ENCODE data around the gene LRIG1. TPM values are rescaled to one million over a fixed set of nuclear protein-coding genes. Genes with fewer than 3 reads are reported as not detected.
A peak's percentile ranks its signal among the peaks of the same experiment; 100 is the strongest.

The LRIG1 gene
- total RNA-seq, 1 experiment from 2014 or later, result 52.4 TPM

GRCh38 chr3:66489115-66489514 is 11.7 kb downstream of the LRIG1 start:
- Histone ChIP-seq H3K9me2 (replicated peaks; ENCODE audit: insufficient read depth, low read length) (no peaks in the 10 kb centered on the region), H2AFZ (ENCODE audit: low read length) (no peak overlapping the region), H3K4me3 (ENCODE audit: low read length) (no peak overlapping the region), H3K4me2 (ENCODE audit: low read depth, low read length, poor library complexity, severe bottlenecking) (no peak overlapping the region), H3K9me3 (ENCODE audit: low read length) (no peaks in the 10 kb centered on the region), H3K27ac (ENCODE audit: low read length) (no peak overlapping the region; the same call in 1 of the 2 replicates), H3K36me3 (ENCODE audit: insufficient read depth, low read length) (no peaks in the 10 kb centered on the region), H3K9ac (ENCODE audit: low read length) (no peak overlapping the region), H3K4me1 (ENCODE audit: low read length) (peaks cover 74% of the 10 kb centered on the region), H3K27me3 (ENCODE audit: low read length) (no peaks in the 10 kb centered on the region), H4K20me1 (ENCODE audit: insufficient read depth, low read depth, low read length) (no peaks in the 10 kb centered on the region), H3K79me2 (ENCODE audit: low read length) (peaks cover 37% of the 10 kb centered on the region)
- no peak for DNase-seq

DNA sequence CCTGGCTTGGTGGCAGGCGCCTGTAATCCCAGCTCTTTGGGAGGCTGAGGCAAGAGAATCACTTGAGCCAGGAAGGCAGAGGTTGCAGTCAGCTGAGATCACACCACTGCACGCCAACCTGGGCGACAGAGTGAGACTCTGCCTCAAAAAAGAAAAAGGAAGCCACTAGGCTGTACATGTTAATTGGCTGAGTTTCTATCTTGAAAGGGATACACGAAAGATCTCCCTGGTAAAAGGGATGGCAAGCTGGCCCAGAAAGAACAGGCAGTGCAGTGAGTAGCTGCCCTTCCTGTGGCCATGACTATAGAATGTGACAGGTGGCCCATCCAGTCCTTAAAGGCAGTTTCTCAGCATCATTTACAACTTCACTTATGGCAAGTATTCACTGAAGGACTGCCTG is 12.3 kb downstream of the LRIG1 start:
- no peak overlapping the region for H3K4me2 ChIP-seq (ENCODE audit: low read depth, low read length, poor library complexity, severe bottlenecking)
- DNase-seq, result no peak

GRCh38 chr3:66487465-66487864 is 13.4 kb downstream of the LRIG1 start:
- DNase-seq, result no peak
- H3K4me1 ChIP-seq (ENCODE audit: low read length), result peaks cover 75% of the 10 kb centered on the region
- no peaks in the 10 kb centered on the region for H3K36me3 ChIP-seq (ENCODE audit: insufficient read depth, low read length)
- no peaks in the 10 kb centered on the region for H3K27me3 ChIP-seq (ENCODE audit: low read length)
- 0 out of 2 replicates have a peak overlapping the region, but pooled peaks have one; percentile 5 for H3K27ac ChIP-seq (ENCODE audit: low read length)
- H3K9me2 ChIP-seq (replicated peaks; ENCODE audit: insufficient read depth, low read length), result no peaks in the 10 kb centered on the region
- no peak overlapping the region for H3K4me3 ChIP-seq (ENCODE audit: low read length)
- H3K79me2 ChIP-seq (ENCODE audit: low read length), result peaks cover 48% of the 10 kb centered on the region
- H3K9me3 ChIP-seq (ENCODE audit: low read length), result no peaks in the 10 kb centered on the region
- no peak overlapping the region for H2AFZ ChIP-seq (ENCODE audit: low read length)
- H3K4me2 ChIP-seq (ENCODE audit: low read depth, low read length, poor library complexity, severe bottlenecking), result no peak overlapping the region
- no peak overlapping the region for H3K9ac ChIP-seq (ENCODE audit: low read length)
- H4K20me1 ChIP-seq (ENCODE audit: insufficient read depth, low read depth, low read length), result no peaks in the 10 kb centered on the region

More for the DNA sequence above, 12.3 kb downstream of the LRIG1 start:
- Histone ChIP-seq H4K20me1 (ENCODE audit: insufficient read depth, low read depth, low read length) (no peaks in the 10 kb centered on the region), H3K9me3 (ENCODE audit: low read length) (no peaks in the 10 kb centered on the region), H3K9ac (ENCODE audit: low read length) (no peak overlapping the region), H3K4me1 (ENCODE audit: low read length) (peaks cover 75% of the 10 kb centered on the region), H3K27me3 (ENCODE audit: low read length) (no peaks in the 10 kb centered on the region), H2AFZ (ENCODE audit: low read length) (no peak overlapping the region), H3K79me2 (ENCODE audit: low read length) (peaks cover 42% of the 10 kb centered on the region), H3K4me3 (ENCODE audit: low read length) (no peak overlapping the region), H3K9me2 (replicated peaks; ENCODE audit: insufficient read depth, low read length) (no peaks in the 10 kb centered on the region), H3K27ac (ENCODE audit: low read length) (peak overlapping the region; percentile 14; the same call in 1 of the 2 replicates), H3K36me3 (ENCODE audit: insufficient read depth, low read length) (no peaks in the 10 kb centered on the region)

DNA sequence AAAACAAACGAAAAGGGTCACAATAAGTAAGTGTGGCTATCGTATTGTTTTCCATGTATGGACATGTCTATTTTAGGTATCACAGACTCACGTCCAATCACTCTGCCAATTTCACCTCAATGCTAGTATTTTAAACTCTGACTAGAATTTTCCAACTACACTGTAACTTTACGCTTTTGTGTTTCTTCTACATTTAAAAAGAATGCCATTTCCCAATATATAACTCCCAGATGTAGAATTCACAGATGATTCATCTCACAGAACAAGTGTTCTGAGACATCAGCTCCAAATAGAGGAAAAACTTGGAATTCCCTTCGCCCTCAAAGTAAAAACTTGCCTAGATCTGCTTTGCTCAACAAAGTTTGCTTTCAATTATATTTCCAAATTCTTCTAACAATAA is 14.2 kb downstream of the LRIG1 start:
- no peak for DNase-seq
- H3K27ac ChIP-seq (ENCODE audit: low read length), result no peak overlapping the region
- no peaks in the 10 kb centered on the region for H3K9me2 ChIP-seq (replicated peaks; ENCODE audit: insufficient read depth, low read length)
- no peaks in the 10 kb centered on the region for H3K36me3 ChIP-seq (ENCODE audit: insufficient read depth, low read length)
- no peaks in the 10 kb centered on the region for H4K20me1 ChIP-seq (ENCODE audit: insufficient read depth, low read depth, low read length)
- H2AFZ ChIP-seq (ENCODE audit: low read length), result no peak overlapping the region
- no peaks in the 10 kb centered on the region for H3K9me3 ChIP-seq (ENCODE audit: low read length)
- no peak overlapping the region for H3K4me3 ChIP-seq (ENCODE audit: low read length)
- peaks cover 75% of the 10 kb centered on the region for H3K4me1 ChIP-seq (ENCODE audit: low read length)
- H3K4me2 ChIP-seq (ENCODE audit: low read depth, low read length, poor library complexity, severe bottlenecking), result no peak overlapping the region
- no peak overlapping the region for H3K9ac ChIP-seq (ENCODE audit: low read length)
- H3K27me3 ChIP-seq (ENCODE audit: low read length), result no peaks in the 10 kb centered on the region
- H3K79me2 ChIP-seq (ENCODE audit: low read length), result peaks cover 52% of the 10 kb centered on the region

- H3K79me2 ChIP-seq (ENCODE audit: low read length), result peaks cover 51% of the 10 kb centered on the region
These were observed 14.6 kb downstream of the LRIG1 start for GRCh38 chr3:66486202-66486601.

DNA sequence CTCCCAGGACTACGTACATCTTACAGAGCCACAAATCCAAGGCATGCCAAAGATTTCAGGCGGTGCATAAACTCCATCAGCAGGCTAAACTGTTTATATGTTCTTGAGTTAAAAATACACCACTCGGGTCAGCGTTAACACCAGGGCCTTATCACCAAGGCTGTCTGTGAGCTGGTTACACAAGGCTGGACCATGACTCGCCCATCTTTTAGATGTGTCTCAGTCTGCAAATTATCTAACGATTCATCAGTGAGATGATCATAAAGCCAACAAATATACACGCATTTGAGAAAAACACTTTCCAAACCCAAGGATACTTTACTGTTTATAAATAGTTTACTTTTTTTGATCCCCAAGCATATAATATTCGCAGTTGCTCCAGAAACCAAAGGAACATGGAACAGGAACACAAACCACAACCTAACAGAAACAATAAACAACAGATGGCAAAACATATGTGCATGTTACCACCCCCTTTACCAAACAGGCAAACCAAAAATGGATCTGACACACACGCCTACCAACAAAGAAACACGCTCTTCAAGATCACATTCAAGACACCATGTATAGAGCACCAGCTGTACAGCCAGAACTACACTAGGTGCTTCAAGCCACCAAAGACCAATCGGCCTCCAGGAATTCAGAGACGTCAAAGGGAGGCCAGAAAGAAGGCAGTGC is 15.4 kb downstream of the LRIG1 start:
- Histone ChIP-seq H3K9me2 (replicated peaks; ENCODE audit: insufficient read depth, low read length) (no peaks in the 10 kb centered on the region), H4K20me1 (ENCODE audit: insufficient read depth, low read depth, low read length) (no peaks in the 10 kb centered on the region), H2AFZ (ENCODE audit: low read length) (no peak overlapping the region), H3K4me1 (ENCODE audit: low read length) (peaks cover 75% of the 10 kb centered on the region), H3K27me3 (ENCODE audit: low read length) (no peaks in the 10 kb centered on the region), H3K79me2 (ENCODE audit: low read length) (peaks cover 48% of the 10 kb centered on the region), H3K4me2 (ENCODE audit: low read depth, low read length, poor library complexity, severe bottlenecking) (no peak overlapping the region), H3K27ac (ENCODE audit: low read length) (no peak overlapping the region), H3K9ac (ENCODE audit: low read length) (no peak overlapping the region), H3K4me3 (ENCODE audit: low read length) (no peak overlapping the region), H3K9me3 (ENCODE audit: low read length) (no peaks in the 10 kb centered on the region), H3K36me3 (ENCODE audit: insufficient read depth, low read length) (no peaks in the 10 kb centered on the region)
- DNase-seq, result no peak

More at GRCh38 chr3:66486202-66486601, 14.6 kb downstream of the LRIG1 start:
- Histone ChIP-seq H3K9me2 (replicated peaks; ENCODE audit: insufficient read depth, low read length) (no peaks in the 10 kb centered on the region), H3K4me2 (ENCODE audit: low read depth, low read length, poor library complexity, severe bottlenecking) (no peak overlapping the region), H3K4me1 (ENCODE audit: low read length) (peaks cover 75% of the 10 kb centered on the region), H3K4me3 (ENCODE audit: low read length) (no peak overlapping the region), H3K9me3 (ENCODE audit: low read length) (no peaks in the 10 kb centered on the region), H4K20me1 (ENCODE audit: insufficient read depth, low read depth, low read length) (no peaks in the 10 kb centered on the region), H3K27ac (ENCODE audit: low read length) (no peak overlapping the region), H3K36me3 (ENCODE audit: insufficient read depth, low read length) (no peaks in the 10 kb centered on the region), H3K9ac (ENCODE audit: low read length) (no peak overlapping the region), H2AFZ (ENCODE audit: low read length) (no peak overlapping the region), H3K27me3 (ENCODE audit: low read length) (no peaks in the 10 kb centered on the region)
- no peak for DNase-seq

- no peak overlapping the region for H3K4me2 ChIP-seq (ENCODE audit: low read depth, low read length, poor library complexity, severe bottlenecking)
These were observed 16.5 kb downstream of the LRIG1 start for GRCh38 chr3:66484106-66484844.

DNA sequence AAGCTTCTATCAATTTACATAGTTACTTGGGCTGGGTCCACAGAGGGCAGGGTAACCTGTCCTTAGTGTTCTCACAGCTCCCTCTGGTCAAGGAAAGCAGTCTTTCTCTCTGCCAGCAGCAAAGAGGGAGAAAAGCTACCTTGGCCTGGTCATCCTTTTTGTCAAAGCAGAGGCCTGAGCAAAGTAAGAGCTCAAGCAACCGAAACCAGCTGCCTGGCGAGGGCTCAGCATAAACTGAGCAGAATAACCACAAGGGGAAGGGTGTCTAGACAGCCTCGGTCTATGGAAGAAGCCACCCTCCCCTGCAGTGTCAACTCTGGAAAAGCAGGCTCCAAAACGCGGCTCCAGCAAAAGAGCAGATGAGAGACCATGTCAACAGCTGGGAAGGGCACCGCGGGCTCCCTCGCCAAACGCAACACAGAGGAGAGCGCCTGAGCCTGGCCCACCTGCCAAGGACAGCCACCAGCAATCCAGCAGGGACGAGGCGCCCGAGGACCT is 17.4 kb downstream of the LRIG1 start:
- Histone ChIP-seq H3K27me3 (ENCODE audit: low read length) (no peaks in the 10 kb centered on the region), H3K79me2 (ENCODE audit: low read length) (peaks cover 53% of the 10 kb centered on the region), H3K9me2 (replicated peaks; ENCODE audit: insufficient read depth, low read length) (no peaks in the 10 kb centered on the region), H3K27ac (ENCODE audit: low read length) (peak overlapping the region; percentile 3; the same call in 1 of the 2 replicates), H3K36me3 (ENCODE audit: insufficient read depth, low read length) (peaks cover 7% of the 10 kb centered on the region; the same call in 1 of the 2 replicates), H3K9ac (ENCODE audit: low read length) (peak overlapping the region; percentile 19; the same call in 1 of the 2 replicates), H4K20me1 (ENCODE audit: insufficient read depth, low read depth, low read length) (no peaks in the 10 kb centered on the region), H3K9me3 (ENCODE audit: low read length) (no peaks in the 10 kb centered on the region), H2AFZ (ENCODE audit: low read length) (no peak overlapping the region), H3K4me3 (ENCODE audit: low read length) (no peak overlapping the region), H3K4me1 (ENCODE audit: low read length) (peaks cover 67% of the 10 kb centered on the region), H3K4me2 (ENCODE audit: low read depth, low read length, poor library complexity, severe bottlenecking) (peak overlapping the region; percentile 3)
- no peak for DNase-seq

More at GRCh38 chr3:66484106-66484844, 16.5 kb downstream of the LRIG1 start:
- no peak for DNase-seq
- H3K9me3 ChIP-seq (ENCODE audit: low read length), result no peaks in the 10 kb centered on the region
- no peak overlapping the region for H3K9ac ChIP-seq (ENCODE audit: low read length)
- peaks cover 74% of the 10 kb centered on the region for H3K4me1 ChIP-seq (ENCODE audit: low read length)
- H3K36me3 ChIP-seq (ENCODE audit: insufficient read depth, low read length), result peaks cover 7% of the 10 kb centered on the region; the same call in 1 of the 2 replicates
- H3K27ac ChIP-seq (ENCODE audit: low read length), result no peak overlapping the region
- no peak overlapping the region for H3K4me3 ChIP-seq (ENCODE audit: low read length)
- H3K27me3 ChIP-seq (ENCODE audit: low read length), result no peaks in the 10 kb centered on the region
- H2AFZ ChIP-seq (ENCODE audit: low read length), result no peak overlapping the region
- no peaks in the 10 kb centered on the region for H4K20me1 ChIP-seq (ENCODE audit: insufficient read depth, low read depth, low read length)
- no peaks in the 10 kb centered on the region for H3K9me2 ChIP-seq (replicated peaks; ENCODE audit: insufficient read depth, low read length)
- H3K79me2 ChIP-seq (ENCODE audit: low read length), result peaks cover 51% of the 10 kb centered on the region

Measured in Karpas-422 (cell line).